Measurements from ENCODE around the gene AGAP2.

- no peak for TF ChIP-seq POLR2AphosphoS5 (IDR thresholded peaks at IDR 0.05)
- no peak for TF ChIP-seq CTCF (IDR thresholded peaks at IDR 0.05)
- no peak for TF ChIP-seq EP300 (IDR thresholded peaks at IDR 0.05)
- TF ChIP-seq POLR2A (IDR thresholded peaks at IDR 0.05) = no peak
These were observed 38.8 kb upstream of the AGAP2 start for GRCh38 chr12:57777367-57777766.
